GM18508 (cell line): Measurements from ENCODE around the gene BRS3.
"Not testable (repeated sequence)": the region's sequence is repeated elsewhere in the genome, so short reads cannot be mapped to it uniquely, and the experiment has no call there.

Experiments used
- ATAC-seq: cut with Tn5 transposase; IDR thresholded peaks from one replicate; pipeline ENCODE4 v1.9.1; 2021; ENCODE audit warnings: moderate number of reproducible peaks; ENCODE audit not compliant: insufficient read depth, unreplicated experiment

BRS3 gene

GRCh38 chrX:136487647-136488046, at the start of gene BRS3:
Gene BRS3, plus strand, starts transcription at chrX:136487947. Its CDS starts 168 bp downstream, at chrX:136488115.
- ATAC-seq: no peak

DNA sequence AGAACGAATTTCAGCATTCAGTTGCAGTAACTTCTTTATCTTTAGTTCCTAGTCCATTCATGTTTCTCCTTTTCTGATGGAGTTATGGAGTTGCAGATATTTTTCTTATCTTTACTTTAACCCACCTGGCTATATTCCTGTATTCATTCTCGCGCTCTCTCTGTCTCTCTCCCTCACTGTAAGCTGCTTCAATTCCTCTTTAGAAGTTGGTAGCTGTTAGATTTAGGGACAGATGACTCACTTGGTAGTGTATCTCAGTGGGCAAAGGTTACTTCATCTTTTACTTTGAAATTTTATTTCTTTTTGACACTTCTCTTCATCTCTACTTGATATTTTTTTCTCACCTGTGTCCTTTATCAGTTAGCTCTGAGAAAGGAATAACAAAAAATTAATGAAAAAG, 49.6 kb upstream of the BRS3 start:
- no peak for ATAC-seq

DNA sequence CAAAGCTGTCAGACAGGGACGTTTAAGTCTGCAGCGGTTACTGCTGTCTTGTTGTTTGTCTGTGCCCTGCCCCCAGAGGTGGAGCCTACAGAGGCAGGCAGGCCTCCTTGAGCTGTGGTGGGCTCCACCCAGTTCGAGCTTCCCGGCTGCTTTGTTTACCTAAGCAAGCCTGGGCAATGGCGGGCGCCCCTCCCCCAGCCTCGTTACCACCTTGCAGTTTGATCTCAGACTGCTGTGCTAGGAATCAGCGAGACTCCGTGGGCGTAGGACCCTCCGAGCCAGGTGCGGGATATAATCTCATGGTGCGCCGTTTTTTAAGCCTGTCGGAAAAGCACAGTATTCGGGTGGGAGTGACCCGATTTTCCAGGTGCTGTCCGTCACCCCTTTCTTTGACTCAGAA, 42.1 kb upstream of the BRS3 start:
- not testable (repeated sequence) for ATAC-seq

DNA sequence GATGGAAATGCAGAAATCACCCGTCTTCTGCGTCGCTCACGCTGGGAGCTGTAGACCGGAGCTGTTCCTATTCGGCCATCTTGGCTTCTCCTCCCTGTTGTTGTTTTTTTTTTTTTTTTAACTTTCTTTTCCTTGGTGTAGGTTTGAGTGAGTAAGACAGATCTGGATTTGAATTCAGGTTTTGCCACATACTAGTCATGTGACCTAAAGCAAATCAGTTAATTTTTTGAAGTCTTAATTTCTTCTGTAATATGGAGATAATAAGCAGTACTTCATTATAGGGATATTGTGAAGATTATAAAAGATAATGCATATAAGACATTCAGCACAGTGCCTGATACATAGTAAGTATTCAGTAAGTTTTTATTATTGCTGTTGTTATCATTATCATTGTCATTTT, 41.5 kb upstream of the BRS3 start:
- no peak for ATAC-seq

DNA sequence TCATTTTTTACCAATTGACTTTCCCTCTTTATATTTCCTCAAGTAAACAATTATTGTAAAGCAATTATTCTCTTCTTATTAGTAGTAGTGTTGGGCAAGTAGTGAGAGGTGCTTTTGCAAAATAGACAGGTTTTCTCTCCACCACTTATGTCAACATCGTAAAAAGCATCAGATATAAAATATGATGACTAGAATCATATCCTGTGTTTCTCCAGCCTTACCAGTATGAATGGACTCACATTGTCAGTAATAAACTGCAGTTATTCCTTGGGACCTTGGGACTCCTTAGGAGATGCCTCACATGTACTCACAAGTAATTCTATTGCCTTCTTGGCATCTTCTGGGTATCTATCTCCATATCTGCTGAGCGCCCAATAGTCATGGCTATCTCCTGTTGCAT, 40.4 kb upstream of the BRS3 start:
- no peak for ATAC-seq

GRCh38 chrX:136447968-136448367, 39.8 kb upstream of the BRS3 start:
- ATAC-seq: no peak

DNA sequence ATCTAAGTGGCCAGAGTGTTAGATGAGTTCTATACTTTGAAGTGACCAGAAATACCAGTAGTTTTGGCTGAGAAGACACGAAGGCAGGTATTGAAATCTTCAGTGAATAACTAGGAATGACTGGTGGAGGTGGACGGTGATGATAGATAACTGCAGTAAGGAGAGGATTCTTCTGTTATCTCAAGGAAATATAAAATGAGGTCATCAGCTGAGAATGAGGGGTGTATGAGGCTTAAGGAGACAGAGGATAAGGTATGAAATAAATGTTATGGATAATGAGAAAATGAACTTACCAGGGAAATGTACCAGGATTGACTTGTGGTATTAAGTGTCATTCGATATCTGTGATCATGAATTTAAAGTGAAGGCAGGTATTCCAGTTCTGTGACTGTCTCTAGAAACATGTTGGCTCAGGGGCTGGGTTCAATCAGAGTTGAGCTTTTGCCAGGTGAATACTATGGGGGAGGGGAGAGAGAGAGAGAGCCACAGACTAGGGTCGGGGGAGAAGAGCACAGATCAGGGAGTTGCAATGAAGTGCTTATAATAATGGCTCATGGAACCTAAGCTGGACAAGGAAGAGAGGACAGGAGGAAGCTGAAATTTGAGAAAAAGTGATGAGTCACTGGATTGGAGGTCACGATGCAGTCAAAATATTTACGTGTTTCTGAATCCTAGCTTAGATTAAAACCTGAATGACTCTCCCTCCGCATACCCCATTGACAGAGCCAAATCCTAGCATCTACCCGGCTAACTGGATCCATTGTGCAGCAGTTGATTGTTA, 37.5 kb upstream of the BRS3 start:
- ATAC-seq: no peak

GRCh38 chrX:136452614-136453013, 35.1 kb upstream of the BRS3 start:
- ATAC-seq: no peak

DNA sequence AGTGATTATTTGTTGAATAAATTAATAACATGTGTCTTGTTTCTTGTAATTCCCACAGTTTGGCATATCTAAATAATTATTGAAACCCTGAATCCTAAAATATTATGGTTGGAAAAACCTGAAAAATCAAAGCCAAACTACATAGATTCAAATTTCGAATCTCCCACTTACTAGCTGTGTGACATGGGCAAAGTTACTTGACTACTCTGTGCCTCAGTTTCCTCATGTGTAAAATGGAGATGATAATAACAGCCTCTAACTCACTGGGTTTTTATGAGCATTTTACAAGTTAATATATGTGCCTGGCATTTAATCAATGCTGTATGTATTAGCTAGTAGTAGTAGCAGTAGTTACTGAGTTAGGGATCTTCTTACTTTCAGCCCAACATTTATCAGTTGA, 34.6 kb upstream of the BRS3 start:
- no peak for ATAC-seq

- ATAC-seq: no peak
These were observed 34.0 kb upstream of the BRS3 start for GRCh38 chrX:136453771-136454170.

DNA sequence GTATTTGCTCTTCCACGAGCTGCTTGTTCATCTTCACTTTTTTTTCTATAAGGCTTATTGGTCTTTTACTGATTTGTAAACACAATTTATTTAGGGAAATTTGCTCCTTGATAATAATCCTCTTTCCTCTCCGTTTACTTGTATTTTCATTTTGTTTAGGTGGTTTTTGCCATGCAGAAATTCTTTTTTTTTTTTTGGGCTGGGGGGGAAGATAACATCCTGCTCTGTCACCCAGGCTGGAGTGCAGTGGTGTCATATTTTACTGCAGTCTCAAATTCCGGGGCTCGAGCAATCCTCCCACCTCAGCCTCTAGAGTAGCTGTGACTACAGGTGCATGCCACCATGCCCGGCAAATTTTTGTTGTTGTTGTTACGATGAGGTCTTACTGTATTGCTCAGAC, 31.6 kb upstream of the BRS3 start:
- ATAC-seq: no peak

- no peak for ATAC-seq
These were observed 30.3 kb upstream of the BRS3 start for GRCh38 chrX:136457303-136457917.

GRCh38 chrX:136464589-136464988, 23.2 kb upstream of the BRS3 start:
- ATAC-seq: no peak

- no peak for ATAC-seq
These were observed 20.4 kb upstream of the BRS3 start for GRCh38 chrX:136467303-136467702.

GRCh38 chrX:136468391-136469103, 19.2 kb upstream of the BRS3 start:
- no peak for ATAC-seq

GRCh38 chrX:136473663-136474062, 14.1 kb upstream of the BRS3 start:
- no peak for ATAC-seq

GRCh38 chrX:136475236-136475635, 12.5 kb upstream of the BRS3 start:
- no peak for ATAC-seq

GRCh38 chrX:136476501-136476900, 11.2 kb upstream of the BRS3 start:
- no peak for ATAC-seq

DNA sequence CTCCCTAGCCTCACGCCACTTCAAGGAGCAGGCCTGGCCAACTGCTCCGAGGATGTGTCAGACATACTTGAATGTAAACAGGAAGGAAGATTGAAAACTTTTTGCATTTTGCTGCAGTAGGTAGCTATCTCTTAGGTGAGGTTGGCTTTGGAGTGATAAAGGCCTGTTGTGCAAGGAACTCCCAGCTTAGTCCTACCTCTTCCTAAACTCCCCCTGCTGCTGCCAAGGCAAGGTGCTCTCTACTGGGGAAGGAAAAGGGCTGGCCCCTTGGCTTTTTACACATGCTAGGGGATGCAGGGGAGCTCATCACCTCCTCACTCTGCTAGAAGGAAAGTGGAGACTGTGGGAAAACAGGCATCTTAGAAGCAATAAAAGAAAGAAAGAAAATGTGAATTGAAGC, 10.7 kb upstream of the BRS3 start:
- ATAC-seq: no peak

DNA sequence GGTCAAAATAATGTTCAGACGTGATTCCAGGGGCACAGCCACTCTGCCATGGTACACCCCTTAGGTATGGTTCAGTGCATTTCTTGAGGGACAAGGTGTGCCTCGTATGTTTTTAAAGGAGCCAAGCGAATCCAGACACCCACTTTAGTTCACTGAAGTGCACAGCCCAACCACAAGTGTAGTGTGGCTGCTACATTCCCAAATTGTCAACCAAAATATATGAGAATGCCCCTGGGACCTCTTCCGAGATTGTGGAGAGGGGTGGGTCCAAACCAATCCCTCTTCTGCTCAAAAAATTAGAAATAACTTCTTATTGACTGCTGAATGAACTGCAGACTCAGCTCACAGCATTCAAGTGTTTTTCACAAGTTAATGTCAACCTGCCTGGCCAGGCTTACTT, 7.4 kb upstream of the BRS3 start:
- no peak for ATAC-seq

DNA sequence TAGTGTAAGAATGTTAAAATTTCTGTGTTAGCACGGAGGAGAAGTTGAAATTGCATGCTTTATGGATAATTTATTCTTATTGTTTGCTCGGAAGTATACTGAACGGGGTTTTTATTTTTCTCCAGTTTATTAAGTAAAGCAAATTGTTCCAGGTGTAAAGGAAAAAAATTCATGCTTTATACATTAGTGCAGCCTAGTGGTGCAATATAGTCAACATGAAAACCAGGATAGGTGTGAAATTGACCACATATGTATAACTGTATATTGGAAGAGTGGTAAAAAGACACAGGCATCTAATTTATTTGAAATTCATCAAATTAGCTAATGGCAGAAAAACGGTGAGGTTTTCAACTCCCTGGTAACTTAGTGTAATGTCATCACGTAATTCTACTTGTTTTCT, 959 bp downstream of the BRS3 start:
- no peak for ATAC-seq
